Thoracic aorta (tissue), 2 donors: ENCODE measurements around the gene MSANTD2. TPM values are rescaled to one million over a fixed set of nuclear protein-coding genes. Genes with fewer than 3 reads are reported as not detected.

ENCODE experiments used
- ATAC-seq: fragments of 150-250 bp; one replicate; pipeline ENCODE4 v1.8.0; 2017; ENCODE audit warnings: low read depth; ENCODE audit not compliant: insufficient number of reproducible peaks, low FRiP score
- DNase-seq: peaks from one replicate; pipeline ENCODE4 v3.0.0-alpha.2; 2020; ENCODE audit warnings: low spot score
- H3K27ac ChIP-seq, 2 donors: fragments of 200-600 bp; sonication (generic); 1 replicate in 1 of 2; 2 replicates in 1 of 2; pipeline ENCODE4 v1.5.1; 2016; ENCODE audit warnings: mild to moderate bottlenecking in 2 of 2, moderate library complexity in 2 of 2
- H3K27me3 ChIP-seq: fragments of 200-600 bp; sonication (generic); replicated peaks from 2 replicates; pipeline ENCODE4 v1.6.0; 2016; ENCODE audit warnings: mild to moderate bottlenecking; ENCODE audit not compliant: insufficient read depth
- H3K36me3 ChIP-seq: fragments of 200-600 bp; sonication (generic); one replicate; pipeline ENCODE4 v1.5.1; 2016
- H3K4me1 ChIP-seq, 2 donors: fragments of 200-600 bp; sonication (generic); 1 replicate in 1 of 2; 2 replicates in 1 of 2; pipeline versions ENCODE4 v1.5.1 to v1.6.0; 2016; ENCODE audit warnings: low read depth in 2 of 2, mild to moderate bottlenecking in 1 of 2; ENCODE audit not compliant: control insufficient read depth in 1 of 2
- H3K4me3 ChIP-seq: fragments of 200-600 bp; sonication (generic); 2 replicates; pipeline ENCODE4 v1.5.1; 2016; ENCODE audit warnings: mild to moderate bottlenecking
- H3K9me3 ChIP-seq: fragments of 200-600 bp; sonication (generic); 2 replicates; pipeline ENCODE4 v1.5.1; 2016
- total RNA-seq, 2 donors: library from RNA; depleted of rRNA; stranded (reverse); fragments of >200 nt; gene quantifications; one replicate each; pipeline versions ENCODE4 v1.1.0 to v1.2.3, GENCODE V29; 2016
- TF ChIP-seq, protein P1 (sequence below): fragments of 200-600 bp; sonication (generic); IDR thresholded peaks from one replicate; pipeline ENCODE4 v1.5.1; 2019; ENCODE audit warnings: antibody characterized with exemption

MSANTD2 gene
- total RNA-seq, 2 donors from 2014 or later, result 16.4 to 29.4 TPM

DNA sequence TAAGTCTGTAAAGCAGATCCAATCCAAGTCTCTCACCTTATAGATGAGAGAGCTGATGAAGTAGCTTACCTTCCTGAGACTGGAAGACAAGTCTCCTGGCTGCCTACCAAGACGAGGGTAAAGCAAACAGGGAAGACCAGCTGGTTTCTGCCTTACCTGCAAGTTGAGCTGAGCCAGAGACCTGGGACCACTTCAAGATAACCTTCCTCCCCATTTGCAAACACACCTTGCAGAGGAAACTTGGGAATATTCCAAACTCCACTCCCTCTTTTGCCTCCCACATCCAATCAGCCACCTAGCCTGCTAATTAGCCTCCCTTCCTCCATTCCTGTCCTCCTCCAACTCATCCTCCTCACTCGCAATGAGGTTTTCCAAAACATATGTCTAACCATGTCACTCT, 41.6 kb upstream of the MSANTD2 start:
- no peaks in the 10 kb centered on the region for H3K9me3 ChIP-seq
- TF ChIP-seq, protein P1, sequence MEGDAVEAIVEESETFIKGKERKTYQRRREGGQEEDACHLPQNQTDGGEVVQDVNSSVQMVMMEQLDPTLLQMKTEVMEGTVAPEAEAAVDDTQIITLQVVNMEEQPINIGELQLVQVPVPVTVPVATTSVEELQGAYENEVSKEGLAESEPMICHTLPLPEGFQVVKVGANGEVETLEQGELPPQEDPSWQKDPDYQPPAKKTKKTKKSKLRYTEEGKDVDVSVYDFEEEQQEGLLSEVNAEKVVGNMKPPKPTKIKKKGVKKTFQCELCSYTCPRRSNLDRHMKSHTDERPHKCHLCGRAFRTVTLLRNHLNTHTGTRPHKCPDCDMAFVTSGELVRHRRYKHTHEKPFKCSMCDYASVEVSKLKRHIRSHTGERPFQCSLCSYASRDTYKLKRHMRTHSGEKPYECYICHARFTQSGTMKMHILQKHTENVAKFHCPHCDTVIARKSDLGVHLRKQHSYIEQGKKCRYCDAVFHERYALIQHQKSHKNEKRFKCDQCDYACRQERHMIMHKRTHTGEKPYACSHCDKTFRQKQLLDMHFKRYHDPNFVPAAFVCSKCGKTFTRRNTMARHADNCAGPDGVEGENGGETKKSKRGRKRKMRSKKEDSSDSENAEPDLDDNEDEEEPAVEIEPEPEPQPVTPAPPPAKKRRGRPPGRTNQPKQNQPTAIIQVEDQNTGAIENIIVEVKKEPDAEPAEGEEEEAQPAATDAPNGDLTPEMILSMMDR, result no peak
- peaks cover 5 to 22% of the 10 kb centered on the region in 2 donors for H3K4me1 ChIP-seq
- peaks cover 50% of the 10 kb centered on the region for H3K27me3 ChIP-seq
- ATAC-seq (no peak), DNase-seq (no peak)
- no peaks in the 10 kb centered on the region for H3K36me3 ChIP-seq
- no peak overlapping the region for H3K4me3 ChIP-seq
- H3K27ac ChIP-seq, result no peak overlapping the region

DNA sequence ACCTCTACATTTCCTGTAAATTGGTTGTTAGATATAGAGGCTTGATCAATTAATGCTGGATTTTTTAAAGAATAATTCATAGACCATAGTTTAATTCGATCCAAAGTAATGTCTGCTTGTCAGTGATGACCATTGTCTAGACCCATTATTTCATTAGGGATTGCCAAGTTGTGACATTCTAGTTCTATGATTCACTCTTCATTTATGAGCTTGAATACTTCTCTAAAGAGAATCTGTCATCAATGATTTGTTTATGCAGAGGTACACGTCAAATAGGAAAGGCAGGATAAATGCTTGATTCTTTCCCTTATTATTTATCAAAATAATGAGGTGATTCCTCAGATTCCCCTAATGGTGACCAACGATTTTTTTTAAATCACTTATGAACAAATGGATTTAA, 41.0 kb upstream of the MSANTD2 start:
- peaks cover 8 to 27% of the 10 kb centered on the region in 2 donors for H3K4me1 ChIP-seq
- H3K27ac ChIP-seq, result no peak overlapping the region
- H3K27me3 ChIP-seq, result peaks cover 50% of the 10 kb centered on the region
- ATAC-seq (no peak), DNase-seq (no peak)
- no peaks in the 10 kb centered on the region for H3K9me3 ChIP-seq
- TF ChIP-seq, protein P1, result no peak
- no peaks in the 10 kb centered on the region for H3K36me3 ChIP-seq
- H3K4me3 ChIP-seq, result no peak overlapping the region

DNA sequence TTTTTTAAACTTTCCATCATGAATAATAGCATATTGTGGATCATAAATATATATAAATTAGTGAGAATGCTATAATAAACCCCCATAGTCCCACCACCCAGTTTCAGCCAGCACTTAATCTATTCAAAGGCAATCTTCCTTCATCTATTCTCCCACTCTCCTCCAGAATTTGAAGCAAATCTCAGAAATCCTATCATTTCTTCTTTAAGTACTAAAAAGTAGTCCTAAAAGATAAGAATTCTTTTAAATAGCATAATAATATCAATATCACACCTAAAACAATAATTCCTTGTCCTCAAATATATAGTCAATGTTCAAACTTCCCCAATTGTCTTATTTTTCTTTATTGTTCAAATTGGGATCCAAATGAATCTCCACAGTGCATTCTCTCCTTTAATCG, 40.5 kb upstream of the MSANTD2 start:
- Histone ChIP-seq H3K36me3 (no peaks in the 10 kb centered on the region), H3K4me3 (no peak overlapping the region), H3K4me1 (peaks cover 9 to 30% of the 10 kb centered on the region in 2 donors), H3K27me3 (peaks cover 50% of the 10 kb centered on the region), H3K9me3 (no peaks in the 10 kb centered on the region), H3K27ac (no peak overlapping the region)
- ATAC-seq (no peak), DNase-seq (no peak)
- TF ChIP-seq, protein P1, result no peak

GRCh38 chr11:124839972-124840621, 39.9 kb upstream of the MSANTD2 start:
- Histone ChIP-seq H3K4me1 (peaks cover 9 to 30% of the 10 kb centered on the region in 2 donors), H3K27me3 (peaks cover 50% of the 10 kb centered on the region), H3K36me3 (no peaks in the 10 kb centered on the region), H3K9me3 (no peaks in the 10 kb centered on the region), H3K27ac (peak overlapping the region in 1 of 2 donors; percentile 8), H3K4me3 (peak overlapping the region; percentile 65)
- ATAC-seq (no peak), DNase-seq (no peak)
- TF ChIP-seq, protein P1, result no peak

DNA sequence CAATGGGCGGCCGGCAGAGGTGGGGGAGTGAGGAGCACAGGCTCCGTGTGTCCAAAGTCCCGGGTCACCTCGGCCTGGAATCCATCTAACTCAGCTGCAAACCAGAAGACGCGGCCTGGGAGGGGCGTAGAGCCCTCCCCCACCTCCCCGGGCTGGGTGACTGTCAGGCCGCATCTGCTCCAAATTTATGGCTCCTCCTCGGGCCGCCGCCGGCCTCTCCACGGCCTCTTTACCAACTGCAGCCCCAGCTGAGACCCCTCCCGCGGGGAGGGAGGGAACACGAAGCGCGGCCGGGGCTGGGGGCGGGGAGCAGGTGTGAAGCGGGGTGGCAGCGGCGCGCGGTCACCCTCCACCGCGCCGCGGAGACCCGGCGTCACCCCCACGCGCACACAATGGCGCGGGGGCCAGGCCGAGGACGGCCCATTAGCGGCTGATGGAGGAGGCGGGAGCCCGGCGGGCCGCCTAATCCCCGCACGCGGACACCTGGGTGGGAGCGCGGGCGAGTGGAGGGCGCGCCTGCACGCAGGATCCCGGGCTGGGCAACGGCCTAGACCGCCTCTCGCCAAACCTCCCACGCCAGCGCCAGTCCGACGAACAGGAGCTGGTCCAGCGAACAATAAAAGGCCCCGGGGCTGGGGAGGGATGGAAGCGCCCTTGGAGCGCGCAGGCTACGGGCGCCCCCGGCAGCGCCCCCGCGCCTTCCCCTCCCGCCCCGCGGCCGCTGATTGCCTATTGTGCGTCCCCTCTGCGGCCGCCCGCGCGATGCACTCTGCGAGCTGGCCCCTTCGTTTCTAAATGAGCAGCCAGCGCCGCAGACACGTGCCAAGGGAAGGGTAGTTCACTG, 39.1 kb upstream of the MSANTD2 start:
- peaks cover 47% of the 10 kb centered on the region for H3K27me3 ChIP-seq
- H3K36me3 ChIP-seq, result no peaks in the 10 kb centered on the region
- H3K4me3 ChIP-seq, result peak overlapping the region; percentile 65
- H3K9me3 ChIP-seq, result no peaks in the 10 kb centered on the region
- DNase-seq (no peak), ATAC-seq (no peak)
- TF ChIP-seq, protein P1, result no peak
- H3K4me1 ChIP-seq, result peaks cover 9 to 30% of the 10 kb centered on the region in 2 donors
- peak overlapping the region in 1 of 2 donors; percentile 8 for H3K27ac ChIP-seq
